IPS-NIHi11 (cell line): ENCODE data around the gene TAF1C.
"Not testable (repeated sequence)": the region's sequence is repeated elsewhere in the genome, so short reads cannot be mapped to it uniquely, and the experiment has no call there.

Source experiments
- DNase-seq: peaks from one replicate; pipeline ENCODE4 v3.0.0; 2012; ENCODE audit warnings: mixed read lengths, low spot score

Gene TAF1C, protein sequence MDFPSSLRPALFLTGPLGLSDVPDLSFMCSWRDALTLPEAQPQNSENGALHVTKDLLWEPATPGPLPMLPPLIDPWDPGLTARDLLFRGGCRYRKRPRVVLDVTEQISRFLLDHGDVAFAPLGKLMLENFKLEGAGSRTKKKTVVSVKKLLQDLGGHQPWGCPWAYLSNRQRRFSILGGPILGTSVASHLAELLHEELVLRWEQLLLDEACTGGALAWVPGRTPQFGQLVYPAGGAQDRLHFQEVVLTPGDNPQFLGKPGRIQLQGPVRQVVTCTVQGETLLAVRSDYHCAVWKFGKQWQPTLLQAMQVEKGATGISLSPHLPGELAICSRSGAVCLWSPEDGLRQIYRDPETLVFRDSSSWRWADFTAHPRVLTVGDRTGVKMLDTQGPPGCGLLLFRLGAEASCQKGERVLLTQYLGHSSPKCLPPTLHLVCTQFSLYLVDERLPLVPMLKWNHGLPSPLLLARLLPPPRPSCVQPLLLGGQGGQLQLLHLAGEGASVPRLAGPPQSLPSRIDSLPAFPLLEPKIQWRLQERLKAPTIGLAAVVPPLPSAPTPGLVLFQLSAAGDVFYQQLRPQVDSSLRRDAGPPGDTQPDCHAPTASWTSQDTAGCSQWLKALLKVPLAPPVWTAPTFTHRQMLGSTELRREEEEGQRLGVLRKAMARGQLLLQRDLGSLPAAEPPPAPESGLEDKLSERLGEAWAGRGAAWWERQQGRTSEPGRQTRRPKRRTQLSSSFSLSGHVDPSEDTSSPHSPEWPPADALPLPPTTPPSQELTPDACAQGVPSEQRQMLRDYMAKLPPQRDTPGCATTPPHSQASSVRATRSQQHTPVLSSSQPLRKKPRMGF

GRCh38 chr16:84186685-84187437, at the start of gene TAF1C:
Gene TAF1C (minus strand): TSS chr16:84187057. CDS start chr16:84184988, 2,069 bp downstream.
- peak; percentile 99 for DNase-seq

- no peak for DNase-seq
These were observed 47.7 kb upstream of the TAF1C start for GRCh38 chr16:84234321-84235241.

GRCh38 chr16:84233748-84234147, 46.9 kb upstream of the TAF1C start:
- DNase-seq, result no peak

DNA sequence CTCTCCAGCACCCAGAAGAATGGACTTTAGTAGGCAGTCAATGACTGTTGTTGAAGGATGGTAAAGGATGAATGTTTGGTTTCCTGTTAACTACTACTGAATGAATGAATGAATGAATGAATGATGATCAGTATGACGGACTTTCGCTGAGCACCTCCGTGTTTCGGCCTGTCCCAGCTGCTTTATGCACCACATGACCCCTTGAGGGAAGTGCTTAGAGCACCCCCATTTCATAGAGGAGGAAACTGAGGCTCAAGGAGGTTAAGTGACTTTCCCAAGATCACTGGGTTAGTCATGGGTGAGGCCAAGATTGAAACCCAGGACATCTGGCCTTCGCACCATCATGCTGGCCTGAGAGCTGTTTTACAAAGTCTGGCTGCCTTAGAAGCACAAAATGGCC, 46.1 kb upstream of the TAF1C start:
- DNase-seq, result no peak

- DNase-seq, result no peak
These were observed 45.2 kb upstream of the TAF1C start for GRCh38 chr16:84232060-84232459.

GRCh38 chr16:84229471-84229870, 42.6 kb upstream of the TAF1C start:
- no peak for DNase-seq

- peak; percentile 90 for DNase-seq
These were observed 41.5 kb upstream of the TAF1C start for GRCh38 chr16:84228256-84228838.

DNA sequence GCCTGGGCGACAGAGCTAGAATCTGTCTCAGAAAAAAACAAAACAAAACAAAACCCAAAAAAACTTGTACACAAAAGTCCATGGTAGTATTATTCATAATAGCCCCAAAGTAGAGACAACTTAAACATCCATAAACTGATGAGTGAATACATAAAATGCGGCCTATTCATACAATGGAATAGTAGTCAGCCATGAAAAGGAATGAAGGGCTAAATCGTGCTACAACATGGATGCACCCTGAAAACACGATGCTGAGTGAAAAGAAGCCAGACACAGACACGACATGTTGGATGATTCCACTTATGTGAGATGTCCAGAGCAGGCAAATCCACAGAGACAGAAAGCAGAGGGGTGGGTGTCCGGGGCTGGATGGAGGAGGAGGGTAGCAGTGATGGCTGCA, 40.7 kb upstream of the TAF1C start:
- no peak for DNase-seq

- no peak for DNase-seq
These were observed 39.2 kb upstream of the TAF1C start for GRCh38 chr16:84226026-84226425.

DNA sequence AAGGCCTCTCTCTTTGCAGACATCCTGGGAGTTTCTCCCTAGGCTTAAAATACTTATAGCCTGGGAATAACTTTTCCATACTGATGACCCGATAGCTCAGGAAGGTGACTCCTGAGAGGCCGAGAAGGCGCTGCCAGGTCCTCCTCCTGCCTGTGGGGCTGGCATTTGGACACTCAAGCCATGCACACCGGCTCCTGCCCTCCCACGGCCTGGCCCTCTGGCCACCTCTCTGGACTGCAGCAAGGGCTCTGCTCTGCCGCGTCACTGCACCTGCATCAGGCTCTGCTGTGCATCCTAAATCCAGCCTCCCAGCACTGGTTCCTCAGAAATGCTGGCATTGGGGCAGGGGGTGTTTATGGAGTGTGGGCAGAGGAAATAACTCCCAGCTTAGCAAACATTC, 38.7 kb upstream of the TAF1C start:
- no peak for DNase-seq

GRCh38 chr16:84225126-84225525, 38.3 kb upstream of the TAF1C start:
- no peak for DNase-seq

- DNase-seq, result no peak
These were observed 37.7 kb upstream of the TAF1C start for GRCh38 chr16:84224554-84224953.

GRCh38 chr16:84223456-84223855, 36.6 kb upstream of the TAF1C start:
- no peak for DNase-seq

- no peak for DNase-seq
These were observed 34.0 kb upstream of the TAF1C start for GRCh38 chr16:84220851-84221250.

GRCh38 chr16:84218956-84219355, 32.1 kb upstream of the TAF1C start:
- DNase-seq, result no peak

DNA sequence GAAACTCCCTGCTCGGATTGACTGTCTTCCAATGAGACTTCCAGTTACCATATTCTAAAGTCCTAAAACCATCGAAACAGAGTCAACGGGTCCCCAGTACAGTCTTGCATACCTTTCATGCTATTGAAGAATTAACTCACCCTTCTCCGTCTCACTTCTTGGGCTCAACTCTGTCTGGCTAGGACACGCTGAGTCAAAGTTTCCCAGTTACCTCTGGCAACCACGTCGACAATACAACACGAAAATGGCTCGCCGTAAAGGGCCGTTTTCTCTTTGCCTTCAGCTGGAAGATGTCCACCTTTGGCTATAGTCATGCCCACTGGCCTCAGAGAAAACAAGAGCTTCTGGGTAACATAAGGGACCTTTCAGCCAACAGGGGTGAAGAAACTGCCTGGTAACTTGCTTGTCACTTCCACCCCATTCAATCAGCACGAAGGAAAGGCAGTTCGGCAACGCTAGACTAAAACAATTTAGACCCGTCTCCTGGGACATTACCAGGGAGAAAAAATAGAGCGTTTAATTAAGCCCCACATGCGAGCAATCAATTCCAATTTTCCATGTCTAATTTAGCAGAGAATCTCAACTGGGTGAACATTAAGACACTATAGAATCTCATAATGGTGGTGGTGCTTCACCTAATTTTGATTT, 31.4 kb upstream of the TAF1C start:
- no peak for DNase-seq

- DNase-seq, result not testable (repeated sequence)
These were observed 29.3 kb upstream of the TAF1C start for GRCh38 chr16:84216144-84216543.

DNA sequence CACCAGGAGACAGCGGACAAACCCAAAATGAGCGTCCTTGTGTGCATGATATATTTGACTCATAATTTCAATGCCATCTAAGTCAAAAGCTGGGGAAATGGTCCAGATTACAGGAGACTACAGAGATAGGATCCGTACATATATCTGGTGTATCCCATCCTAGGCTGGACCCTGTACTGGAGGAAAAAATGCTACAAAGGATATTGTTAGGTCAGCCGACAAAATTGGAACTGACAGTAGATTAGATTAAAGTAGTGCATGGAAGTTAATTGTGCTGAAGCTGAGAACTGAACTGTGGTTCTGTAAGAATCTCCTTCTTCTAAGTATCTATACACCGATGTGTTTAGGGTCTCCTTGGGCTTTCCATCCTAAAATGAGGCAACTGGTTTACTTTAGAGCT, 28.7 kb upstream of the TAF1C start:
- DNase-seq, result no peak

- DNase-seq, result no peak
These were observed 27.7 kb upstream of the TAF1C start for GRCh38 chr16:84214451-84215066.

- DNase-seq, result no peak
These were observed 25.8 kb upstream of the TAF1C start for GRCh38 chr16:84212631-84213030.
